ENCODE results near the gene TF.

The TF gene

DNA sequence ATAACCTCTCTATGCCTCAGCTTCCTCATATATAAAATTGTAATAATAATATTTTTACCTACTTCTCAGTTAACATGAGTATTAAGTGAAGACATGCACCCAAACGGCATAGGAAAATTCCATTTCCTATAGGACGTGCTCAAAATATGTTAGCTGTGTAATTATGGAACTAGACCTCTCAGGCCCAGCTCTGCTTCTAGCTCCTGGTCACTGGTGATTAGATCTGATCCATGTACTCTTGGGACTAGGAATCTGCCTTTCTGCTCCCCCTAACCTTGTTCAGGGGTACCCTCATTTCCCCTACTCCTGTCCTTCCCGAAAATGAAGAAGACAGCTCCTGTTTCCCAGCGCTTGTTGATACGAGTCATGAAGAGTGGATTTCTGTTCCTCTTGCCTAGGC is 29.6 kb downstream of the TF start:
- Histone ChIP-seq H3K79me2 (ENCODE audit: low read length) (no peaks in the 10 kb centered on the region), H3K9ac (ENCODE audit: low read length) (no peak overlapping the region), H3K27me3 (replicated peaks; ENCODE audit: insufficient read depth, low read length) (no peaks in the 10 kb centered on the region), H3K9me3 (replicated peaks; ENCODE audit: insufficient read depth, low read length) (no peaks in the 10 kb centered on the region), H3K9me2 (replicated peaks; ENCODE audit: insufficient read depth, low read length) (no peaks in the 10 kb centered on the region), H4K20me1 (ENCODE audit: insufficient read depth, low read length) (no peaks in the 10 kb centered on the region), H3F3A (ENCODE audit: insufficient read depth, low read length) (no peaks in the 10 kb centered on the region), H3K4me1 (ENCODE audit: low read length) (no peaks in the 10 kb centered on the region), H2AFZ (ENCODE audit: low read length) (no peak overlapping the region), H3K27ac (ENCODE audit: low read length) (no peak overlapping the region), H3K4me3 (ENCODE audit: low read length) (no peak overlapping the region), H3K36me3 (replicated peaks; ENCODE audit: insufficient read depth, low read length) (no peaks in the 10 kb centered on the region), H3K4me2 (ENCODE audit: low read depth, low read length) (no peak overlapping the region)
- DNase-seq = no peak
- TF ChIP-seq EZH2 (optimal IDR thresholded peaks at IDR 0.05; ENCODE audit: low read depth, low read length) (no peak), EZH2phosphoT487 (IDR thresholded peaks at IDR 0.05; ENCODE audit: low read length) (no peak)
- TF ChIP-seq, protein P1, sequence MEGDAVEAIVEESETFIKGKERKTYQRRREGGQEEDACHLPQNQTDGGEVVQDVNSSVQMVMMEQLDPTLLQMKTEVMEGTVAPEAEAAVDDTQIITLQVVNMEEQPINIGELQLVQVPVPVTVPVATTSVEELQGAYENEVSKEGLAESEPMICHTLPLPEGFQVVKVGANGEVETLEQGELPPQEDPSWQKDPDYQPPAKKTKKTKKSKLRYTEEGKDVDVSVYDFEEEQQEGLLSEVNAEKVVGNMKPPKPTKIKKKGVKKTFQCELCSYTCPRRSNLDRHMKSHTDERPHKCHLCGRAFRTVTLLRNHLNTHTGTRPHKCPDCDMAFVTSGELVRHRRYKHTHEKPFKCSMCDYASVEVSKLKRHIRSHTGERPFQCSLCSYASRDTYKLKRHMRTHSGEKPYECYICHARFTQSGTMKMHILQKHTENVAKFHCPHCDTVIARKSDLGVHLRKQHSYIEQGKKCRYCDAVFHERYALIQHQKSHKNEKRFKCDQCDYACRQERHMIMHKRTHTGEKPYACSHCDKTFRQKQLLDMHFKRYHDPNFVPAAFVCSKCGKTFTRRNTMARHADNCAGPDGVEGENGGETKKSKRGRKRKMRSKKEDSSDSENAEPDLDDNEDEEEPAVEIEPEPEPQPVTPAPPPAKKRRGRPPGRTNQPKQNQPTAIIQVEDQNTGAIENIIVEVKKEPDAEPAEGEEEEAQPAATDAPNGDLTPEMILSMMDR (IDR thresholded peaks at IDR 0.05; ENCODE audit: low read length) = no peak

DNA sequence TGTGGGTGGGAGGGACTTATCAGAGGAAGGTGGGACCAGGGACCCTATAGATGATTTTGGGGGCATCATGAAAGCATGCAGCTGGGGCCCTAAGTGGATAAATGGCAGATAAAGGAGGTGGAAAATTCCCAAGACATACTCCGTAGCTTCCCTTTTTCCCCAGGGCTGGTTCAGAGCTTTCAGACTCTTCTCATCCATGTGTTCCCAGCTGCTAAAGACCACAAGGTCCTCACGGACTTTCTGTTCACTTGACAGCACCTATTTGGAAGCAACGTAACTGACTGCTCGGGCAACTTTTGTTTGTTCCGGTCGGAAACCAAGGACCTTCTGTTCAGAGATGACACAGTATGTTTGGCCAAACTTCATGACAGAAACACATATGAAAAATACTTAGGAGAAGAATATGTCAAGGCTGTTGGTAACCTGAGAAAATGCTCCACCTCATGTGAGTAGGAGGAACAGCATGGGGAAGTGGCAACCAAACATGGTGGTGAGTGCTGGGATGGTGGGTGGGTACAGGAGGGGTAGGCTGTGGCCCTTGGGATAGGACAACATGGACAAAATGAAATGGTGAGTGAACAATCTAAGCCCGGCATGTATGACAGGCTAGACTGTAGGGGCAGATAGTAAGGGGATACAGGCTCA is 30.7 kb downstream of the TF start:
- no peak overlapping the region for H2AFZ ChIP-seq (ENCODE audit: low read length)
- TF ChIP-seq, protein P1 (IDR thresholded peaks at IDR 0.05; ENCODE audit: low read length) = no peak
- TF ChIP-seq EZH2 (optimal IDR thresholded peaks at IDR 0.05; ENCODE audit: low read depth, low read length) (no peak), EZH2phosphoT487 (IDR thresholded peaks at IDR 0.05; ENCODE audit: low read length) (no peak)
- H3K9me2 ChIP-seq (replicated peaks; ENCODE audit: insufficient read depth, low read length) = no peaks in the 10 kb centered on the region
- DNase-seq = no peak
- no peaks in the 10 kb centered on the region for H3K27me3 ChIP-seq (replicated peaks; ENCODE audit: insufficient read depth, low read length)
- no peaks in the 10 kb centered on the region for H3K9me3 ChIP-seq (replicated peaks; ENCODE audit: insufficient read depth, low read length)
- H3K27ac ChIP-seq (ENCODE audit: low read length) = no peak overlapping the region
- H3K4me3 ChIP-seq (ENCODE audit: low read length) = no peak overlapping the region
- no peak overlapping the region for H3K4me2 ChIP-seq (ENCODE audit: low read depth, low read length)
- no peaks in the 10 kb centered on the region for H4K20me1 ChIP-seq (ENCODE audit: insufficient read depth, low read length)
- no peak overlapping the region for H3K9ac ChIP-seq (ENCODE audit: low read length)
- H3F3A ChIP-seq (ENCODE audit: insufficient read depth, low read length) = no peaks in the 10 kb centered on the region
- no peaks in the 10 kb centered on the region for H3K36me3 ChIP-seq (replicated peaks; ENCODE audit: insufficient read depth, low read length)
- no peaks in the 10 kb centered on the region for H3K79me2 ChIP-seq (ENCODE audit: low read length)
- no peaks in the 10 kb centered on the region for H3K4me1 ChIP-seq (ENCODE audit: low read length)

DNA sequence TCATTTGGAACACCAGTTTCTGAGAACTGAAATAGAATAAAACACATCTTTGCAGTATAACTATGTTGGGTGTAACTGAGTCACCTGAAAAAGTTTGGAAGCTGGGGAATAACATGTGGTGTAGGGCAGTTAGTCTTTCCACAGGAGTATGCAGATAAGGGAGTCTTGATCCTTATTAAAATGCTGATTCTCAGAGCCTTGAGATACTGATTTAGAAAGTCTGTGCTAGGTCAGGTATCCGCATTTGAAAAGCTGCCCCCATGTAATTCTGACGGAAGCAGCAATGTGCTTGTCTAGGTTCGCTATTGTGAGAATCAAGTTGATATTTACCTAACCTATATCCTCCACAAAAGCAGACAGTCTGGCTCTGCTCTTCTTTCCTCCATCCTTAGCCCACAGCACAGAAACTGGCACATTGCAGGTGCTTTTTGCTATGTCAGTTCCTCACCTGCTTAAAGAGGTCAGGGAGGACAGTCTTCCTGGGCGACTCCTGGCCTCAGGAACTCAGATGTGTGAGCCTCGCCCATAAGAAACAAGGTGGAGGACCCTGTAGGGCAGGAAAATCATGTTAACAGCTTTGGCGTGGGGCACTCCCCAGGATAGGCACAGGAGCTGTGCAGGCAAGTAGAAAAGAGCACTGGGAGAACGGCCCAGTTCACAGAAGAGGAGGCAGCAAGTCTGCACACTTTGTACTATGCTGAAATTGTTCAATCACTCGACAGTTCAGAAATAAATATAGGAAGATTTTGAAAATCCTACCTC is 31.8 kb downstream of the TF start:
- Histone ChIP-seq H3F3A (ENCODE audit: insufficient read depth, low read length) (no peaks in the 10 kb centered on the region), H2AFZ (ENCODE audit: low read length) (no peak overlapping the region), H3K4me2 (ENCODE audit: low read depth, low read length) (no peak overlapping the region), H3K9me2 (replicated peaks; ENCODE audit: insufficient read depth, low read length) (no peaks in the 10 kb centered on the region), H3K4me3 (ENCODE audit: low read length) (no peak overlapping the region), H4K20me1 (ENCODE audit: insufficient read depth, low read length) (no peaks in the 10 kb centered on the region), H3K9ac (ENCODE audit: low read length) (no peak overlapping the region), H3K79me2 (ENCODE audit: low read length) (no peaks in the 10 kb centered on the region), H3K9me3 (replicated peaks; ENCODE audit: insufficient read depth, low read length) (no peaks in the 10 kb centered on the region), H3K36me3 (replicated peaks; ENCODE audit: insufficient read depth, low read length) (no peaks in the 10 kb centered on the region), H3K27me3 (replicated peaks; ENCODE audit: insufficient read depth, low read length) (no peaks in the 10 kb centered on the region), H3K4me1 (ENCODE audit: low read length) (no peaks in the 10 kb centered on the region), H3K27ac (ENCODE audit: low read length) (no peak overlapping the region)
- TF ChIP-seq EZH2phosphoT487 (IDR thresholded peaks at IDR 0.05; ENCODE audit: low read length) = no peak
- TF ChIP-seq EZH2 (optimal IDR thresholded peaks at IDR 0.05; ENCODE audit: low read depth, low read length) = no peak
- TF ChIP-seq, protein P1 (IDR thresholded peaks at IDR 0.05; ENCODE audit: low read length) = no peak
- DNase-seq = no peak
